IPS-NIHi11 (cell line): ENCODE results near the gene LCLAT1.
A peak's percentile ranks its signal among the peaks of the same experiment; 100 is the strongest.

ENCODE experiments used
- DNase-seq: peaks from one replicate; pipeline ENCODE4 v3.0.0; 2012; ENCODE audit warnings: mixed read lengths, low spot score

LCLAT1 gene

DNA sequence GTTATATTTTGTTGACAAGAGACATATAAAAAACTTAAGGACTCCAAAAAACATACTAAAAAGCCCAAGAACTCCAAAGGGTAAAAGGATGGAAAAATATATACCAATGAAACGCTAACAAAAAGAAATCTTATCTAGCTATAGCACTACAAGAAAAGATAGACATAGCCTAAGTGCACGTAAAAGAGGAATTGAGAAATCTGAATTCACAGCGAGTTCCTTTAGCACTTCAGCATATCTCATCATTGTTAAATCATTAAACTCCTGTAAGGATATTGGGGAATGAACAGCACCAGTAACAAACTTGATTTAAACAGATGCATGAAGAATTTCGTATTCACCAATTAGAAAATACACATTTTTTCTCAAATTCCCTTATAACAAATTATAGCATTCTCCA, 226.1 kb downstream of the LCLAT1 start:
- DNase-seq = no peak

DNA sequence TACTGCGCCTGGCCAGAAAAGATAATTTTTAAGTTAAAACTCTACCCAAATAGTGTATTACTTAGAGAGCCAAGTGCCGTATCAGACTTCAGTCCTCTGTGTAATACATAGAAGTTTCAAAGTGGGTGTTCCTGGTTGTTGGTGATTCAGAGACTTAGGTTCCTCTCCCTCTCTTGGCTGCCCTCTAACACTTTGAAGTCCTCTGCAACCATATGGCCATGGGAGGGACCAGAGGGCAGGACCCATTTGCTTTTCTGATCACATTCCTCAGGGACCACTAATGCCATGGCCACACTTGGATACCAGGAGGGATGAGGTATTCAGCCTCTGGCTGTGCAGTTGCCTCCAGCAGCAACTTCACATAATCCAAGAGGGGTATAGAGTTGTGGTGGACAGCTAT, 228.7 kb downstream of the LCLAT1 start:
- DNase-seq = no peak

DNA sequence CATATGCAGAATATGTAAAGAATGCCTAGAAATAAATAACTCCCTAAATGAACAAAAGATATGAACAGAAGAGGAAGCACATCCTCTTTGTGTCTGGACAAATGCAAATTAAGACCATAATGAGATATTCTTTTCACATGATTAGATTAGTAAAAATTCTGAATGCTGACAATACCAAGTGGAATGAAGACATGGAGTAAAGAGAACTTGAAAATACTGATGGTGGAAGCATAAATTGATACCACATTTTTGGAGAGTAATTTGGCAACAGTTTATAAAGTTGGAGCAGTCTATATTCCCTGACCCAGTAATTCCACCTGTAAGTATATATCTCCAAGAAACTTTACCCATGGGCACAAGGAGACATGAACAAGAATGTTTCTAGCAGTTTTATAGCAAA, 230.2 kb downstream of the LCLAT1 start:
- no peak for DNase-seq

DNA sequence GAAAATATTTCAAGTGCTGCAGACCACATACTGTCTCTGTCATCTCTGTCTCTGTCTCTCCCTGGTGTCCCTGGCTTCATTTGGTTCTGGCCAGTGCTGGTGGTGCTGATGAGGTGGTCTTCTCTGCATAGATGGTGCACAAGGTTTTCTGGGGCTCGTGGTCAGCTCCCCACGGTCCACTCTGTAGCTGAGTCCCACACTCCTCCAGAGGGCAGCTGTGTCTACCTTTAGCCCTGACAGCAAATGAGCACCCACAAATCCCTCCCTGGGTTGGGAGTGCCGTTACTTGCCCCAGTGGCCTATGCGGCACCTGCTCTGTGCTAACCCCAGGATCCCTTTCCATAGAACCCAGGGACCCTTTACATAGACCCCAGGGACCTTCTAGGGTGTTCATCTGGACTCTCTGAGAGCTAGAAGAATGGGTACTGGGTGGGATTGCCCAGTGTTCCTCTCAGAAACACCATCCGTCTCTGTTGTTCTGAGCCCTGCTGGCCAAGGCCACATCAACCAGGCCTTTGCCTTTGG, 230.9 kb downstream of the LCLAT1 start:
- DNase-seq = no peak

DNA sequence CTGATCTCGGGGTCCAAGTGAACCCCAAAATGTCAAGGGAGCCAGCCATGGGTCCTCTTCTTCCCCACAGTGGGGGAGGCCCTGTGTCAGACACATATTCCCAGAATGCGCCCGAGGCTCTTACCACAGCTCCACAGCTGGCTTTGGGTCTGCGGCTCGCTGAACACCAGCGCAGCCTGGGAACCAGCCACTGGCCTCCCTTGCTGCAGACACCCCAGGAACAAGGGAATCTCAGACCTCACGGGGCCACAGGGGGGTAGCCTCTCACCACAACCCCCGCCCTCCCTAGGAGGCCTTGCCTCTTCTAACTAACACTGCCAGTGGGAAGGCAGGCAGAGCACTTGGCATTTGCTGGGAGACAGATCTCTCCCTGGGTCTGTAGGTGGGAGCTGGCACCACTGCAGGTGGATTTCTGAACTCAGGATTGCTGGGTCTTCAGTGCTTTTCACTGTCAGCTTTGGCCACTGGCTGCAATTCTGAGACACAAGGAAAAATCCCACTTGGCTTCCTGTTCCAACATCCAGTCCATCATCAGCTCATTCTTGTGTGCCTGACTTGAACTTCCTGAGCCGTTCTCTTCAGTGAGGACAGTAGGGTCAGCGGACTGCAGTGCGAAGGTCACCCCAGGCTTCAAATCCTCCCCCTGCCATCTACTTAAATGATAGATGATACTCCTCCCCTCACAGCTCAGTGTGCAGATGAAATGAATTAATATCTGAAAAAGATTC, 231.5 kb downstream of the LCLAT1 start:
- DNase-seq = no peak

DNA sequence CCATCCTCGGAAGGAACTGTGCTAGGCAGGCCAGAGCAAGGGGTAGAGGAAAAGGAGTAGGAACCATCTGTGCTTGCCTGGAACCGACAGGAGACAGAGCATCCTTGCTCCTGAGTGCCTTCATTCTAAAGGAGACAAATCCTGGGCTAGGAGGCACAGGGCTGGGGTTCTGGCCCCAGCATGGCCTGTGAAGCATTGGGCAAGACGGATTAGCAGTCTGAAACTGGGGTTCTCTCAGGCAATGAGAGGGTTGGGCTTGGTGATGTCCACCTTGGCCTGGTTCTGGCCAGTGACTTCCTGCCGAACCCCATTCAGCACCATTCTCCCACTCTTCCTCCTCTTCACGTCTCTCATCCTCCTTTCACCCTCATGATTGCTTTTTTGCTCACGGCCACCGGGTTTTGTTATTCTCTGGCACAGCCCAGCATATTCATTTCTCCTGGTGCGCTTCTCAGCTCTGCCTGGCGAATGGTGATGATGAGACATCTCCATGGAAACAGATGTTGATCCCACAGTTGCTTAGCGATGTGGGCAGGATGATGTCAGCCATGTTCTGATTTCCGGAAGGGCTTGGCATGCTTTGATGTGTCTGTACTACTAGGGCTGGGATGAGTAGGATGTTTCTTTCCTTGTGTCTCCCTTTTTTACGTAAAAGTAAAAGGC, 232.5 kb downstream of the LCLAT1 start:
- no peak for DNase-seq

DNA sequence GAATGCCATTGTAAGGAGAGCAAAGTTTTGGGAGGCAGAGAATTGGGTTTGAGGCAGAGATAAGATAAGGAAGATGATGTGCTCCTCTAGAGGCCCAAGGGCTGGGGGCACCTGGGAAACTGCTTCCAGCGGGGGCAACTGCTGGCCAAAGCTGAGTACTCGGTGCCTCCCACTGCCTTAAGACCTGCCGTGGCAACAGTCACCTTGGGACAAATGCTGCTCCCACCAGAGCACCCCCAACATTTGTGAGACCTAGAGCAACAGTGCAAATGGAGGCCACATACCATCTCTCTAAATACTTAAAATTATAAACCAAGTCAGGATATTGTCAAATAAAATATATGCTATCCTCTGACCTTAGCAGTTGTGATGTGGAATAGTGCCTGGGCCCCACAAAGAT, 233.1 kb downstream of the LCLAT1 start:
- DNase-seq = no peak

DNA sequence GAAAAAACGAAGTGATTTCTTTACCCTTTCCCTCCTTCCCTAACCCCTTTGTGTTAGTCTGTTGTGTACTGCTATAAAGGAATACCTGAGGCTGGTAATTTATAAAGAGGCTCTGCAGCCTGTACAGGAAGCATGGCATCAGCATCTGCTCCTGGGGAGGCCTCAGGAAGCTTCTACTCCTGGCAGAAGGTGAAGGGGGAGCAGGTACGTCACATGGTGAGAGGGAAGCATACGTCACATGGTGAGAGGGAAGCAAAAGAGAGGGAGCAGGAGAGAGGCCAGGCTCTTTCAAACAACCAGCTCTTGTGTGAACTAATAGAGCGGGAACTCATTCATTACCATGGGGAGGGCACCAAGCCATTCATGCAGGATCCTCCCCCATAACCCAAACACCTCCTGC, 234.0 kb downstream of the LCLAT1 start:
- no peak for DNase-seq

DNA sequence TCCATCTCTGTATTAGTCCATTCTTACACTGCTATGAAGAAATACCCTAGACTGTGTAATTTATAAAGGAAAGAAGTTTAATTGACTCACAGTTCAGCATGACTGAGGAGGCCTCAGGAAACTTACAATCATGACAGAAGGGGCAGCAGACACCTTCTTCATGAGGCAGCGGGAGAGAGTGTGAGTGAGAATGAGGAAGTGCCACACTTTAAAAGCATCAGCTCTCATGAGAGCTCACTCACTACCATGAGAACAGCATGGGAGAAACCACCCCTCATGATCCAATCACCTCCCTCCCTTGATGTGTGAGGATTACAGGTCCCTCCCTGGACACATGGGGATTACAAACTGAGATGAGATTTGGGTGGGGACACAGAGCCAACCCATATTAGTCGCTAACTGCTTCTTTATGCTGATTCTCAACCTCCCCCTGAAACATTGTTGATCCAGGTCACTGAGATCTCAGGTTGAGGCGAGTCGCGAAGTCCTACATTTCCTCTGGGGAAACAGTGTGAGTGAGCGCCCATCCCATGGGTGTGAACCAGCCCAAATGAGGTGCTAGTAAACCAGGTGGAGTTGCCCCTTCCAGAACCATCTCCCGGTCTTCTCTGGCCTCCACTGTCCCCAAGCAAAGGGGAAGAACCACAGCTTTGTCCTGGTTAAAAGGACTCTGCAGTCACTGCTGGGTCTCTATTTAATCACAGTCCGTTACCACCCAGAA, 236.3 kb downstream of the LCLAT1 start:
- no peak for DNase-seq

DNA sequence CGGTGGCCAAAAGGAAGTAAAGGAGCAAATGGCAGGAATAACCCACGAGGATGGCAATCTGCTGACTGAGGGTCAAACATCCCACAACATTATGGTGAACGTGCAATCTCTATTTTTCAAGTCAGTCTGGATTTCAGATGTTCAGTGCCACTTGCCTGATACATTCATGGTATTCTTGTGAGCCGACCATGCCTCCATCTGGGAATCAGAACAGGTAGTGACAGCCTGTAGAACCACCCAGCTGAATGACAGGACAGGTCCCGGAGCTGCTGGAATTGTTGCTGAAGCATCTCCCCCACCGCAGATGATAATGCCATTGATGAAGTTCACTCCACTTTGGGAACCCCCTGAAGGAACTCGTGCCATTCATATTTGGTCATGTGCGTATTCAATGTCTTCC, 237.0 kb downstream of the LCLAT1 start:
- DNase-seq = no peak

DNA sequence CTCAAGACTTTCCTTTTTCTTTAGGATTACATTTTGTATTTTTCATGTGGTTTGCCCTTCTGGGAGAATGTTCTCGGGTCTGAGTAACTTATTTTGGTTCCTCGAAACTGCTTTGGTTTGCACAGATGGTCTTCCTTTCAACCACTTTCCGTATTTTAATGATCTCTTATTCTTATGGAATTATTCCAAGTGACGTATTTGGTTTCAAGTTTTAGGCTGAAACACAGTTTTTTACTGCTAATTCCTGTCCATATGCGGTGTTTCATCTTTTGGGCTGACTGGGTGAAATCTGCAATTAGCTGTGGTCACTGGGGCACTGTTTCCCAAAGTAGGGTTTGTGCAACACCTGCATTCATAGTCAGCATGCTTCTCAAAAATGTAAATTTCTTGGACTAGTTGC, 237.5 kb downstream of the LCLAT1 start:
- no peak for DNase-seq

DNA sequence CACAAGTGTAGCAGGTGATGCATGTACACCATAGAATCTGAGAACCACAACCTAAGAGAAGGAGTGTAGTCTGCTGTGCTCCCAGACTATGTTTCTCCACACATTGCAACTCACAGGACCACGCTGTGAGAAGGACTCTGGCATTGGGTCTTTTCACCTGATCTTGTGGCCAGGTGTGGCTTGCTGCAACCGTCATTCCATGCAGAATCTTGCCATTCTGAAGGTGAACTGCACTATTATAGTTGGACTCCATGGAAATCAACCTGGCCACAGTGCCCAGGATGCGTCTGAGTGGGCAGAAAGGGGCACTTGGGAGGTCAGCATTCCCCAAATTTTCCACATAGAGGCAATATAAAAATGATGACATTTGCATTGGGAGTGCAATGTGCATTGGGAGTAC, 237.9 kb downstream of the LCLAT1 start:
- DNase-seq = no peak

DNA sequence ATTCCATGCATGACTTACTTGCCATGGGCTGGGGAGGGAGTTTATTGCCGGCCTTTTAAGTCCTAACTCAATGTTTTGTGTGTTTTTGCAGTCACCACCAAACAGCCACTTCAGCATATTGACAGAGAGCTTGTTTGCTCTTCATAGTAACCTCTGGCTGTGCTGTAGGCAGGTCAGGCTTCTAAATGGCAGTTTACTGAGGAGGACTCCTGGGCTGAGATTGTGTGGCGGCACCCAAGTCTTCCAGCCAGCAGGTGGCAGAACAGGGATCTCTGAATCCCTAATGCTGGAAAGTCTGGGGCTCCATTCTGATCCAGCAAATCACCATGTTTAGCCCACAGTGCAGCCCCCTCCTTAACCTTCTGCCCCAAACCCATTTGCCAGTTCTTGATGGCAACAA, 239.0 kb downstream of the LCLAT1 start:
- DNase-seq = peak; percentile 64

DNA sequence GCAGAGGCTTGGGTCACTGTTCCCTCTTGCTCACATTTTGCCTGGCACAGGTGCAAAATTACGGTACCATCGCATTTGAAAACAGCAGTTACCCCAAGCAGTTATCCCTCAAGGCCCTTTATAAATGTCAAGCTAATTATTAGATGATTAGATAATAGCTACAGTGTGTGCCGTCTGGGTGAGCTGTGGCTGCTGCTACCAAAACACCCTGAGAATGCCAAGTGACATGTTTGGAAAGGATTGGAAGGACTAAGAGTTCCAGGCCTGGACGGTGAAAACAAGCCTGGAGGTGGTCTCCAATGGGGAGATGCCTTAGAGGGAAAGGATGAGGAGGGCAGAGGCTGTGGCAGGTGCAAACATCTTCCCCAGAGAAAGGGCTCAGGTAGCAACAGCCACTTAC, 239.6 kb downstream of the LCLAT1 start:
- no peak for DNase-seq

DNA sequence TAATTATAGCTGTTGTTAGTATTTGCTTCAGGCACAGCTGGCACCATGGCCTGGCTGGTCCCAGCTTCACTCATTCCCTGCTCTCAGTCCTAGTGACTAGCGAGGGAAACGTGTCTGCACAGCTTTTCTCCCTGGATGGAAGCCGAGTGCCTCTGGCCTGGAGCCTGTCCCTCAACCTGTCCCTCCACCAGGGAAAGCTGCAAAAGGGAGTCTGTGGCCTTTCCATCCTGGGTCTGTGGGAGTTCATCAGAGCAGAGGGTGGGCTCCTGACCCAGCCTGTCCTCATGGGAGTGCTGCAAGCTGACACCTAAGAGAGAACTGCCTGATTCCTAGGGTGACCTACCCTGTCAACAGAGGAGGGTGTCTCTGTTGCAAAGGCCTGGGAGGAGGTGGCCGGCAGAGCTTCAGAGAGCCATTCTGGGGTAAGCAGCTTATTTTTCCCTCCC, 241.9 kb downstream of the LCLAT1 start:
- DNase-seq = no peak

DNA sequence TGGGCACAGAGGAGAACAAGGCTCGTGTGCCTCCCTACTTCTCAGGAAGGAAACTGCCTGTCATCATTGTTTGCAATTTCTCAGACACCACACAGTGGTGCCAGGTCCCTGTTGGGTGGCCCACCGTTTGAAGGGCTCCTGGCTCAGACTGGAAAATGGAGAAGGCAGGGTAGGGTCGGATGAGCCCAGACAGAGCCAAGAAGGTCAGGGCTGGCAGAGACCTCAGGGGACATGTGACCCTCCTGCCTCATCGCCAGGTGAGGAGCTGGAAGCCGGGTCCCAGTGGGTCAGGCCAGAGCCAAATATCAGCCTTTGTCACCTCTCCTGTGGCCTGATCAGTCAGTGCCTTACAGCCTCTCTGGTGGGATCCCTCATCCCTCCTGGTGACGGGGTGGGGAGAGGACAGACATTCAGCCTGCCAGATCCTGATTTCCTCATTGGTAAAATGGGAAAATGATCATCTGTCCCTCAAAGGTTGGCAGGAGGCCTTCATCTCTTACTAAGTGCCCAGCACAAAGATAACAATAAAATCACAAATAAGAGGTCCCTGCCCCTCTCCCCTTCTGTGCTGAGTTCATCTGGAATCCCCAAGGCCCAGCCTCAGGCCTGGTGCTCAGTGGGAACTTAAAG, 242.6 kb downstream of the LCLAT1 start:
- DNase-seq = no peak

DNA sequence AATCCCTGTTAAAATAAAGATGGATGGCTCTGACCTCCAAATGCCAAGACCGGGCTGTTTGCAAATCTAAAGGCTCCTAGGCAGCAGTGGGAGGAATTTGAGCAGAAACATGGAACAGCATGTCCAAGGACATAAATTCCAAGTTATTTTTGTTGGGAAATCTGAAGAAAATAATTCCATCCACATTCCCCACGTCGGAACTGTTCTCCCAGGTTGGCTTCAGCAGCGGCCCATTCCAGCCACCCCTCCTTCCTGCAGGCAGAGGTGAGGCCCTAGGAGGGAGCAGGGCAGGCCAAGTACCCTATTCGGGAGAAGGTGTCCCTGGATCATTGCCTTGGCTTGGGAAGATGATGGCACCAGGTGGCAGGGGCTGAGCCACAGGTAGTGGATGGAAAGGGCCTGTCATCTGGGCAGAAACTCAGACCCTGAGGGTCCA, 243.1 kb downstream of the LCLAT1 start:
- DNase-seq = no peak

DNA sequence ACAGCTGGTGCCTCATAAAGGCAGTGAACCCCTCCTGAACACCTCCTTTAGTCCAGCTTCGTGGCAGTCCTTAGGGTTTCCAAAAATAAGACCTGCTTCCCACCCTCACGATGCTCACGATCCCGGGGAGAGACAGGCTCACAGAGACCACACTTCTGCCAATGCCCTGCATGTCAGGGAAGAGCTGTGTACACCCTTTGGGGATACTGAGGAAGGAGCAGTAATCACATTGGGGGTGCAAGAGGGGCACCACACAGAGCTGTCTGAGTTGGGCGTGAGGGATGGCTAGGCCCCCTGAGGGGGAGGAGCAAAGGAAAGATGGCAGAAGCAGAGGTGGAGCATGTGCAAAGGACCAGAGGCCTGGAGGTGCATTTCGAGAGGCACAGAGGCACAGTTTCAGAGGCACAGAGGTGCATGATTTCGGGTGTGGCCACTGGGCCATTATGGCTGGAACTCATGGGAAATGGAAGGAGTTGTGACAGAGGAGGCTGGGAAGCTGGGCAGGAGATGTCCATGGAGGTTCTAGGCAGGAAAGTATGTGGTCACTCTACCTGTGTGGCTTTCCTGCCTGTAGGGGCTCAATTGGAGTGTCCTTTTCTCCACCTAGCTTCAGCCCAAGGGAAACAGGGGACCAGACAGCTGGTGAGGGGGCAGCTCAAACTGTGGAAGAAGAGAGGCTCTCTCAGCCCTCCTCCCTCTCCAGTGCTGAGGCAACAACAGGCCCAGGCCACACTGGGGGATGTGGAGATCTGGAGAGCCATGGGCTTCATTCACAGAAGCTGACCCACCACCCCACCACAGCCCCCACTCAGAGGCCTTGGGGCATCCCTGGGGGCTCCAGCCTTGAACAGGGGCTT, 244.3 kb downstream of the LCLAT1 start:
- DNase-seq = no peak

DNA sequence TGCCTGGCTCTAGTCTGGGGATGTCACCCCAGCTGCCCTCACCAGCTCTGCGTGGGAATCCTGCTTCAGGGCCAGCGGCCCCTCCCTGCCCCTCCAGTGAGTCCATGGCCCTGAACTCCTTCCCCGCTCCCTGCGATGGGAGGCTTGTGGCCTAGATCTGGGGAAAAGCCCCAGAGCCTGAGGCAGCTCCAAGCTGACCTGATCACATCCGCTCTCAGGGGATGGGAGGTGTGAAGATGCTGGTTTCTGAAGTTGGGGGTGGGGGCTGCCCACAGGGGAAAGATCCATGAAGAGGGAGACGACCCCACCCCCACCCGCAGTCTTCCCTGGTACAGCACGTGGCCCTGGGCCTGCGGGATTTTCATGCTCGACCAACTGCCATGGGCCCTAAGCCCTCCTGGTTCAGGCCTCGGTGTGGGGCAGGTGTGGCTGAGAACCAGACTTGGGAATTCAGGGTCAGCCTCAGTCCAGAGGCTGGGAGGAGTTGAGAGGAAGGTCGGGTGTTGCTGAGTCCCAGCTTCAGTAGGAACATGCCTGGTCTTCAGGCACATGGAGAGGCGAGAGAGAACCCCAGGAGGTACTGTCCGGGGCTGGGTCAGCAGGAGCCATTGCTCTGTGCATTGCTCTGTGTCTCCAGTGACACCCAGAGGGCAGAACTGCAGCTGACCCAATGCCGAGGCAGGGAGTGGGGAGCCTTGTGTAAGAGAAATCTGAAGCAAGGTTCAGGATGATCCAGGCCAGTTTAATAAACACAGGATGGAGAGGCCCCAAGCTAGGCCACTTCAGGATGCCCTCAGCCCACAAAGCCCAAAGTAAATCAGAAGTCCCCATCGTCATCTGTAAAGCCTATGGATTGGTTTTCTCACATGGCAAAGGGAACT, 245.1 kb downstream of the LCLAT1 start:
- DNase-seq = no peak

DNA sequence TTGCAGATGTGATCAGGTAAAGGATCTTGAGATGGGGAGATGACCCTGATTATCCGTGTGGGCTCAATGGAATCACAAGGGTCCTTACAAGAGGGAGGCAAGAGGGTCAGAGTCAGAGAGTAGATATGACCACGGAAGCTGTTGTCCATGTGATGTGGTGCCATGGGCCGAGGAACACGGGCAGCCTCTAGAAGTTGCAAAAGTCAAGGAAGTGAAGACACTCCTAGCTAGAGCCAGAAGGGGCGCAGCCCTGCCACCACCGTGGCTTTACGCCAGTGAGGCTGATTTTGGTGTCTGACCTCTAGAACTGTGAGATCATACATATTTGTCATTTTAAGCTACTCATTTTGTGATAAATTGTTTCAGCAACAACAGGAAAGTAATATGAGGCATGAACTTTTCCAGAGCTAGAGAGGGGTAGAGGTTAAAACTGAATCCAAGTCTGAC, 245.8 kb downstream of the LCLAT1 start:
- no peak for DNase-seq
